K562 (cell line): ENCODE data around the gene POLR3E. TPM values are rescaled to one million over a fixed set of nuclear protein-coding genes. Genes with fewer than 3 reads are reported as not detected.
A peak's percentile ranks its signal among the peaks of the same experiment; 100 is the strongest.
"Not testable (repeated sequence)": the region's sequence is repeated elsewhere in the genome, so short reads cannot be mapped to it uniquely, and the experiment has no call there.

ENCODE experiments used
- ATAC-seq: fragments of 200-7000 bp; cut with Tn5 transposase; 3 replicates; pipeline ENCODE4 v1.9.1; 2020; ENCODE audit warnings: moderate library complexity
- BruUV-seq: library from RNA; stranded (reverse); fragments of 400-500 nt; replicated peaks from 2 replicates; lab custom pipeline; 2021; lab: Mats Ljungman, UMichigan
- CTCF ChIA-PET: fragments of 300-600 bp; formaldehyde crosslinking; extraction: SDS; loops from one replicate; lab custom pipeline; 2021; ENCODE audit warnings: low intra/inter-chr PET ratio; lab: Yijun Ruan, JAX
- POLR2A ChIA-PET: fragments of 300-600, 350-650 bp; sonication (Branson Sonifier 250); formaldehyde crosslinking; extraction: SDS; loops from one replicate; lab custom pipeline; 2021; ENCODE audit warnings: antibody characterized with exemption, inconsistent platforms; lab: Yijun Ruan, JAX
- DNase-seq, 4 experiments: peaks; one replicate each; pipeline versions ENCODE4 v3.0.0 to v3.0.0-alpha.2; 2011 to 2018; ENCODE audit warnings: low spot score in 3 of 4, mixed read lengths in 3 of 4; ENCODE audit errors: extremely low read depth in 1 of 4
- FAIRE-seq: peaks from 2 replicates; lab custom pipeline; 2011; peaks lifted over from hg19 to GRCh38; lab: Jason Lieb, UNC
- H2AFZ ChIP-seq: 2 replicates; pipeline ENCODE4 v1.6.0; 2011; ENCODE audit warnings: low read depth, low read length, control low read depth, inconsistent platforms
- H3K27ac ChIP-seq: fragments of 200-600 bp; 3 replicates; pipeline ENCODE4 v1.8.0; 2011; ENCODE audit warnings: low read depth, mild to moderate bottlenecking, control low read depth, inconsistent platforms, low read length, moderate library complexity, mixed read lengths; ENCODE audit errors: extremely low read depth
- H3K27me3 ChIP-seq, 2 experiments: fragments of 300-600 bp in 1 of 2; 2 replicates in 1 of 2; 3 replicates in 1 of 2; pipeline versions ENCODE4 v1.6.0 to v1.8.0; 2011; ENCODE audit warnings: inconsistent platforms in 2 of 2, low read length in 2 of 2, mild to moderate bottlenecking in 1 of 2, mixed read lengths in 1 of 2, moderate library complexity in 1 of 2; ENCODE audit not compliant: control insufficient read depth in 2 of 2, insufficient read depth in 2 of 2
- H3K36me3 ChIP-seq: fragments of 300-600 bp; 3 replicates; pipeline ENCODE4 v1.8.0; 2011; ENCODE audit warnings: mild to moderate bottlenecking, low read length, inconsistent platforms; ENCODE audit not compliant: control insufficient read depth, insufficient read depth
- H3K4me1 ChIP-seq, 2 experiments: fragments of 200-600 bp in 1 of 2; replicated peaks in 1 of 2; 2 replicates in 1 of 2; 3 replicates in 1 of 2; pipeline versions ENCODE4 v1.5.1 to v1.8.0; 2011; ENCODE audit warnings: inconsistent platforms in 2 of 2, low read length in 2 of 2, mild to moderate bottlenecking in 1 of 2, mixed read lengths in 1 of 2, moderate library complexity in 1 of 2; ENCODE audit not compliant: control insufficient read depth in 2 of 2, insufficient read depth in 2 of 2
- H3K4me2 ChIP-seq: 2 replicates; pipeline ENCODE4 v1.6.1; 2011; ENCODE audit warnings: low read length, control low read depth, inconsistent platforms, mixed read lengths; ENCODE audit not compliant: insufficient read depth
- H3K4me3 ChIP-seq: fragments of 200-600 bp; sonication (generic), shearing (Covaris generic); 2 replicates; pipeline ENCODE4 v1.5.1; 2016; ENCODE audit warnings: control low read depth, inconsistent platforms
- H3K79me2 ChIP-seq: fragments of 200-600 bp; 3 replicates; pipeline ENCODE4 v1.8.0; 2011; ENCODE audit warnings: low read length, inconsistent platforms; ENCODE audit not compliant: control insufficient read depth, insufficient read depth
- H3K9ac ChIP-seq, 2 experiments: 2 replicates each; pipeline versions ENCODE4 v1.6.0 to v1.6.1; 2011; ENCODE audit warnings: low read depth in 2 of 2, low read length in 2 of 2, control low read depth in 1 of 2, inconsistent platforms in 1 of 2, mild to moderate bottlenecking in 1 of 2, mixed read lengths in 1 of 2; ENCODE audit not compliant: insufficient read depth in 1 of 2
- H3K9me1 ChIP-seq: one replicate; pipeline ENCODE4 v1.6.0; 2011; ENCODE audit warnings: inconsistent platforms, mild to moderate bottlenecking, low read length, moderate library complexity; ENCODE audit not compliant: control insufficient read depth, insufficient read depth
- H3K9me3 ChIP-seq: replicated peaks from 2 replicates; pipeline ENCODE4 v1.5.1; 2011; ENCODE audit warnings: low read depth, low read length, inconsistent platforms; ENCODE audit not compliant: control insufficient read depth, insufficient read depth
- H4K20me1 ChIP-seq: replicated peaks from 2 replicates; pipeline ENCODE4 v1.6.1; 2011; ENCODE audit warnings: low read length, inconsistent platforms, mixed read lengths; ENCODE audit not compliant: control insufficient read depth, insufficient read depth
- CTCF ChIP-seq, 3 experiments: IDR thresholded peaks in 2 of 3; conservative IDR thresholded peaks in 1 of 3; 2 replicates each; pipeline ENCODE4 v1.5.1; 2011 to 2012; ENCODE audit warnings: low read length in 3 of 3, mild to moderate bottlenecking in 3 of 3, control low read depth in 2 of 3, improper control_type of control experiment in 1 of 3, inconsistent platforms in 1 of 3, low read depth in 1 of 3, mixed read lengths in 1 of 3, moderate library complexity in 1 of 3; ENCODE audit not compliant: insufficient read depth in 2 of 3
- FOSL1 ChIP-seq: fragments of 200-800 bp; sonication (Bioruptor generic); conservative IDR thresholded peaks from 2 replicates; pipeline ENCODE4 v1.6.1; 2016; ENCODE audit warnings: missing genetic modification characterization, missing compliant biosample characterization
- HDAC2 ChIP-seq: fragments of 450-650 bp; IDR thresholded peaks from 2 replicates; pipeline ENCODE4 v1.6.1; 2016; ENCODE audit warnings: mild to moderate bottlenecking
- NFE2 ChIP-seq: IDR thresholded peaks from 2 replicates; pipeline ENCODE4 v1.6.1; 2014; ENCODE audit warnings: antibody characterized with exemption, low read depth
- RAD21 ChIP-seq, 2 experiments: fragments of 250-450 bp in 1 of 2; fragments of 450-650 bp in 1 of 2; sonication (Bioruptor Pico) in 1 of 2; formaldehyde crosslinking in 1 of 2; IDR thresholded peaks in 1 of 2; conservative IDR thresholded peaks in 1 of 2; 2 replicates each; pipeline versions ENCODE4 v1.4.0 to v1.8.0; 2020 to 2022; ENCODE audit warnings: mild to moderate bottlenecking in 2 of 2, moderate library complexity in 1 of 2
- RBFOX2 ChIP-seq: fragments of 200-400 bp; formaldehyde crosslinking; IDR thresholded peaks from 2 replicates; pipeline ENCODE4 v1.6.1; 2017; ENCODE audit warnings: low read depth, mild to moderate bottlenecking, low read length, moderate library complexity
- WGBS: fragments of 100-300 bp; shearing (Covaris generic); methylation state at CpG from one replicate; pipeline ENCODE4 v1.1.6; 2016; ENCODE audit warnings: low coverage, mixed read lengths; ENCODE audit not compliant: insufficient coverage; ENCODE audit errors: missing lambda C conversion rate; 5-methylcytosine and 5-hydroxymethylcytosine counted together
- in situ Hi-C: fragments of 300-500 bp; cut with MboI; formaldehyde crosslinking; loops from 4 replicates; pipeline ENCODE4 v1.15.0; 2018; ENCODE audit warnings: inconsistent platforms, mixed read lengths
- intact Hi-C: fragments of 100-400 bp; cut with micrococcal nuclease; formaldehyde crosslinking; loops from 2 replicates; pipeline ENCODE4 v1.14.2; 2022
- polyA plus RNA-seq, 8 experiments: library from polyadenylated mRNA; depleted of rRNA in 4 of 8; stranded (reverse) in 5 of 8; unstranded in 3 of 8; fragments of >200 nt; fragmentation: Nextera tagmentation in 2 of 8; fragmentation: Illumina TruSeq in 1 of 8; extraction: Ambion mirVana in 2 of 8; extraction: Trizol in 1 of 8; gene quantifications; 2 replicates each; pipeline versions ENCODE4 v1.2.1 to v1.2.3, GENCODE V29; 2011 to 2014; ENCODE audit warnings: inconsistent platforms in 1 of 8, missing spikeins in 1 of 8
- total RNA-seq, 7 experiments: library from RNA; depleted of rRNA in 6 of 7; stranded (reverse); fragments of >200 nt in 6 of 7; fragmentation: Illumina TruSeq in 2 of 7; extraction: Trizol in 2 of 7; gene quantifications; 2 replicates each; pipeline versions ENCODE4 v1.2.1 to v1.2.3, GENCODE V29; 2011 to 2021; ENCODE audit warnings: low replicate concordance in 1 of 7

Gene POLR3E
- total and polyA plus RNA-seq, 9 of the 15 experiments (the other 6 are each of a cell fraction or from before 2014, with no cell fraction given): 17.7 to 151 (median 82.6) TPM

- Histone ChIP-seq H3K79me2 (peaks cover 74% of the 10 kb centered on the region), H3K4me3 (no peak overlapping the region), H3K9ac (peak overlapping the region in 1 of 2 experiments; percentile 3; a peak in 1 of 4 replicates), H3K36me3 (peaks cover 66% of the 10 kb centered on the region), H2AFZ (no peak overlapping the region), H3K27ac (no peak overlapping the region), H3K4me1 (peaks cover 10 to 15% of the 10 kb centered on the region in 2 experiments; a peak in 4 of 5 replicates), H3K27me3 (no peaks in the 10 kb centered on the region), H4K20me1 (peaks cover 45% of the 10 kb centered on the region), H3K9me1 (peaks cover 4% of the 10 kb centered on the region), H3K4me2 (no peak overlapping the region), H3K9me3 (no peaks in the 10 kb centered on the region)
- DNase-seq (peak; percentile 17 to 50 (median 32)), FAIRE-seq (no peak), ATAC-seq (no peak)
- intact Hi-C loops (no loop called here), in situ Hi-C loops (no loop called here)
- peak; percentile 25; the same call in 1 of the 2 replicates for TF ChIP-seq RBFOX2
- TF ChIP-seq FOSL1 (tag): no peak
- peak in 1 of 2 experiments; percentile 50; a peak in 2 of 4 replicates for TF ChIP-seq RAD21 (CRISPR knock-in tag; conservative IDR thresholded peaks at IDR 0.05 in 1 of 2, IDR thresholded peaks at IDR 0.05 in 1 of 2)
- TF ChIP-seq CTCF (IDR thresholded peaks at IDR 0.05 in 2 of 3, conservative IDR thresholded peaks at IDR 0.05 in 1 of 3; ENCODE audit: insufficient read depth in 2 of 3, low read depth in 1 of 3, low read length in 3 of 3): peak; percentile 49 to 71 (median 59)
- no peak for TF ChIP-seq NFE2
- TF ChIP-seq HDAC2: no peak
- BruUV-seq: no TSS peak
- 73% methylated on average over 8 of the region's 8 CpGs for WGBS
- ChIA-PET POLR2A (interaction anchor here (0.6 to 3.0 kb wide), 4 partner anchors 13 to 347 kb away, joined by 3 to 10 read pairs (median 4); partner anchors contain the start of gene UQCRC2), CTCF (interaction anchor here (1.2 kb wide), 1 partner anchor 104 kb away, joined by 3 read pairs; no protein-coding TSS in a partner anchor)
These were observed 3.3 kb downstream of the POLR3E start for GRCh38 chr16:22300427-22301071.

- H3K4me3 ChIP-seq, CTCF ChIA-PET, H3K9ac ChIP-seq, H2AFZ ChIP-seq, H3K27me3 ChIP-seq, H3K9me3 ChIP-seq, in situ Hi-C loops, DNase-seq, ATAC-seq, intact Hi-C loops, BruUV-seq, H3K27ac ChIP-seq, H3K4me2 ChIP-seq, FAIRE-seq, H3K9me1 ChIP-seq: not testable (repeated sequence)
- Histone ChIP-seq H3K4me1 (peaks cover 10 to 15% of the 10 kb centered on the region in 2 experiments; a peak in 4 of 5 replicates), H3K36me3 (peaks cover 75% of the 10 kb centered on the region), H3K79me2 (peaks cover 74% of the 10 kb centered on the region), H4K20me1 (peaks cover 45% of the 10 kb centered on the region)
- POLR2A ChIA-PET: interaction anchor here (0.5 kb wide), 1 partner anchor 1248 kb away, joined by 3 read pairs; no protein-coding TSS in a partner anchor
- 97% methylated on average over 7 of the region's 7 CpGs for WGBS
These were observed 4.2 kb downstream of the POLR3E start for GRCh38 chr16:22301423-22301822.
